CD4-positive, alpha-beta T cell treated with Interleukin-2 at 100 ng/mL for 4 hours (primary cell): ENCODE data around the gene CHID1.

Experiments used
- DNase-seq: peaks from one replicate; pipeline ENCODE4 v3.0.0-alpha.2; 2020; ENCODE audit warnings: low spot score

CHID1 gene

DNA sequence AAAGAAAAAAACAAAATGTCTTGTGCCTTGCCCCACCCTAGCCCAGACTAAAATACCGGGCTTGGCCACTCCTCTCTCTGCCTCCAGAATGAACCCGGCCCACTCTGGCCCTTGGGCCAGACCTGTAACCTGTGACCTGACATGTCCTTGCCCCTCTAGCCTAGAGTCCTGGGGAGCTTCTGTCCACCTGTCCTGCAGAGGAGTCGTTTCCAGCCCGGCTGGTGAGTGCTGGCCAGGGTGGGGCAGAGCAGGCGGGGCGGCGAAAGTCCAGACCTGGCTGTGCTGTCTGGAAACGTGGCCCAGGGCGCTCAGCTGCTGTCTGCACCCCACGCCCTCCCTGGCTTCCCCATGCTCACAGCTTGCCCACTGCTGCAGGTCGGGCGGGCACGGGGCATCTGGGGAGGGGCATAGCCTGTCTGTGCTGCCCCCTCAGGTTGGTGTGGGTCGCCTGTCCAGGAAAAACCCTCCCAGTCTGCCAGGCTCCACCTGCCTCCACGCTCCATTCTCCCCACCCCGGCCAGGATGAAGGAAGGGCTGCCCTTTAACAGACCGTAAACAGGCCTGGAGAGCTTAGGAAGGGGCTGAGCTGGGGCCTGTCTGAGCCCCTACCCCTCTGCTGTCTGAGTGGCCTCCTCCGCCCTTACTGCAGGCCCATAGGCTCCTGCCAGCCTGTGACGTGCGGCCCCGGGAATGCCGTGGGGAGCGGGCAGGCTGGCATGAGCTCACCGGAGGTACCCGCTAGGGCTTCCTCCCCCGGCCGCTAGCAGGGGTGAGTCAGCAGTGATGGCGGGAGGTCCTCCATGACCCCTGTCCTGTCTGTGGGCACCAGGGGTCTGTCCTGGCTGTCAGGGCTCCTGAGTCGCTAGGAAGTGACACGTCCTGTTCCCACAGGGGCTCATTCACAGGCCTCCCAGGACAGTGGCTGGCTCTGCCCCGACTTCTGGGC, 76.0 kb downstream of the CHID1 start:
- DNase-seq = no peak

DNA sequence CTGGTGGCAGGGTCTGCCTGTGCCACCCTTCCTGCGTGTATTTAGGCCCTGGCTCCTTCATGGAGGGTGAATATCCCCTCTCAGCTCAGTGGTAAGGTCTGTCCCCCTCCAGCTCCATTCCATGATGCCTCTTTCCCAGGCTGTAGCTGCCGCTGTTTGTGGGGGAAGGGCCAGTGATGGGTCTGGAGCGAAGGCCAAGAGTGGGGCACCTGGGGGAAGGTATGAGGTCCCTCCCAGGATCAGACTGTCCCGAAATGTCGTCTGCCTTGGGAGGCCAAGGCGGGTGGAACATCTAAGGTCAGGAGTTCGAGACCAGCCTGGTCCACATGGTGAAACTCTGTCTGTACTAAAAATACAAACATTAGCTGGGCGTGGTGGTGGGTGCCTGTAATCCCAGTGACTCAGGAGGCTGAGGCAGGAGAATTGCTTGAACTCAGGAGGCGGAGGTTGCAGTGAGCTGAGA, 76.7 kb downstream of the CHID1 start:
- DNase-seq = no peak

DNA sequence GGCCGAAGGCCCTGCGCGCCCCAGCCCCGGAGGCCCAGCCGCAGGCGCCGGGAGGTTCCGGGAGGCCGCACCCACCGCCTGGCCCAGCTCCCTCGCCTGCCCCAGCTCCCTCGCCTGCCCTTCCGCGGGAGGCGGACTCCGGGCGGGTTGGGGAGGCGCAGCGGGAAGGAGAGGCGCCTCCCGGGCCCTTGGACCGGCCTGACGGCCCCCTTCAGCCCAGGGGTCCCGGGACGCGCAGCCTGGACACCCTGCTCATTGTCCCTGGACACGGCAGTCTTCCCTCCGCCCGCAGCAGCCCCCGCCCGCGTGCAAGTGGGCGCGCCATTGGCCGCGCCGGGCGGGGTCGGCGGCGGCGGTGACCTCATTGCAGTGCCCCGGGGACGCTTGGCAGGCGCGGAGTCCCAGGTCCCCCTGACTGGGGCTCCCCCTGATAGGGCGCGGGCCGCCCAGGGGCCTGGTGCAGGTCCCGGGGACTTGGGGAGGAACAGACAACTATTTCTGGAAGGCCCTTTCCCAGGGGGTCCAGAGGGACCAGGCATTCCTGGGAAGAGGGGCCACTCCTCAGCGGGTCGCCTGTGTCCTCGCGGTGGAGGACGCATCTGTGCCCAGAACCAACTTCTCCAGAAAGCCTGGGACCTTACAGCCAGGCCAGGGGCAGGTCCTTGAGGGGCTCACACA, 77.4 kb downstream of the CHID1 start:
- DNase-seq = no peak

- peak; percentile 31 for DNase-seq
Observed at GRCh38 chr11:832529-833113, 78.0 kb downstream of the CHID1 start, which contains the start of gene CD151. Gene CD151, plus strand, starts transcription at chr11:832952. Its CDS starts 3,118 bp downstream, at chr11:836070.

DNA sequence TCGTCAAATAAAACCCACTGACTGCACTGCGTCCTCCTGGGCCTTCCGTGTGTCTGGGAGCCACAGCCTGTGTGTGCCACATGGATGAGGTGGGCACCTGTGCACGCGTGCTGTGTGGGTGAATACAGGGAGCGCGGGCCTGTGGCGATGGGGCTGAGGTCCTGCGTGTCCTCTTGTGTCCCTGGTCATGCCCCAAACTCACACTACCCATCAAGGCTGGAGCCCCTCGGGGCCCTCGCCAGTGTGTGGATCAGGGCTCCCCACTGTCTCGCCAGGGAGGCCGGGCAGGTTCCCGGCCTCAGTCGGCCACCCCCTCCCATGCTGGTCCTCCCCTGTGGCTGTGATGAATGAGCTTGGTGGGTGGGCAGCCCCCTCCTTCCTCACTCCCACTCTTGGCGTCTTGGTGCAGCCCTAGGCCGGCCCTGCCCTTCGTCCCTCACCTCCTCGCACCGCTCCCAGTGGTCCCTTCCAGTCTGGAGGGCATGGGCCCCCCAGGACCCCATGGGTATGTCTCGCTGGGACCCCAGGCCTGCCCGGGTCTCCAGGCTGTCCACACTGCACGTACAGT, 78.6 kb downstream of the CHID1 start:
- no peak for DNase-seq

- no peak for DNase-seq
Observed at GRCh38 chr11:831118-831864, 79.3 kb downstream of the CHID1 start.

GRCh38 chr11:830295-831117, 80.1 kb downstream of the CHID1 start:
- DNase-seq = peak; percentile 59

DNA sequence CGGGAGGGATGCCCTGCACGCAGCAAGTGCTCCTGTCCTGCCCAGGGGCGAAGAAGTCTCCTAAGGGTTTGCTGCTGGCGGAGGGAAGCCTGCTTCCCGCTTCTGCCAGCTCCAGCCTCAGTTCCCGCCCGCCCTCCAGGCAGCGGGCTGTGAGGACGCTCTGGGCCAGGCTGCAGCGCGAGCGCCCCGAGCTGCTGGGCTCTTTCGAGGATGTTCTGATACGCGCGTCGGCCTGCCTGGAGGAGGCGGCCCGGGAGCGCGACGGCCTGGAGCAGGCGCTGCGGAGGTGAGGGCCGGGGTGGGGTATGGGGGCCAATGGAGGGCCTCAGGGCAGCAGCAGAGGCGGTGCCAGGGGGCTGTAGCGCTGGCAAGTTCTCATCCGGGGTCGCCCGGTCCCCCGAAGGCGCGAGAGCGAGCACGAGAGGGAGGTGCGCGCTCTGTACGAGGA, 80.7 kb downstream of the CHID1 start:
- DNase-seq = no peak

GRCh38 chr11:829176-829846, 81.3 kb downstream of the CHID1 start:
- no peak for DNase-seq

GRCh38 chr11:828506-829175, 82.0 kb downstream of the CHID1 start:
- no peak for DNase-seq

- DNase-seq = no peak
Observed at GRCh38 chr11:827897-828192, 82.8 kb downstream of the CHID1 start, which contains the start of gene CRACR2B. Gene CRACR2B, plus strand, starts transcription at chr11:827919. Its CDS starts 689 bp downstream, at chr11:828608.

- DNase-seq = no peak
Observed at GRCh38 chr11:827146-827896, 83.3 kb downstream of the CHID1 start.

DNA sequence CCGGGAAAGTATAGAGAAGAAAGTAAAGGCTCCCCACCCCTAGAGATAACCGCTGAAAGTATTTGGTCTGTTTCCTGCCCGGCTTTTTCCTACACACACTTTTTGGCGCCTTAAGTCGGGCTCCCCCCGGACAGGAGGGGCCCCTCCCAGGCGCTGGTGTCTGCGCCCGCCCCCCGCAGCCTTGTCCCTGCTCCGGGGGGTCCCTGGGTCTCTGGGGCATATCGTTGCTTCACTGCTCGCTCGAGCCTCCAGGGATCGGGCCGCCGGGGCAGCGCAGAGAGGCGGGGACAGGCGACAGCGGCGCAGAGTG, 83.8 kb downstream of the CHID1 start:
- DNase-seq = no peak

GRCh38 chr11:826227-826621, 84.4 kb downstream of the CHID1 start:
- DNase-seq = no peak

DNA sequence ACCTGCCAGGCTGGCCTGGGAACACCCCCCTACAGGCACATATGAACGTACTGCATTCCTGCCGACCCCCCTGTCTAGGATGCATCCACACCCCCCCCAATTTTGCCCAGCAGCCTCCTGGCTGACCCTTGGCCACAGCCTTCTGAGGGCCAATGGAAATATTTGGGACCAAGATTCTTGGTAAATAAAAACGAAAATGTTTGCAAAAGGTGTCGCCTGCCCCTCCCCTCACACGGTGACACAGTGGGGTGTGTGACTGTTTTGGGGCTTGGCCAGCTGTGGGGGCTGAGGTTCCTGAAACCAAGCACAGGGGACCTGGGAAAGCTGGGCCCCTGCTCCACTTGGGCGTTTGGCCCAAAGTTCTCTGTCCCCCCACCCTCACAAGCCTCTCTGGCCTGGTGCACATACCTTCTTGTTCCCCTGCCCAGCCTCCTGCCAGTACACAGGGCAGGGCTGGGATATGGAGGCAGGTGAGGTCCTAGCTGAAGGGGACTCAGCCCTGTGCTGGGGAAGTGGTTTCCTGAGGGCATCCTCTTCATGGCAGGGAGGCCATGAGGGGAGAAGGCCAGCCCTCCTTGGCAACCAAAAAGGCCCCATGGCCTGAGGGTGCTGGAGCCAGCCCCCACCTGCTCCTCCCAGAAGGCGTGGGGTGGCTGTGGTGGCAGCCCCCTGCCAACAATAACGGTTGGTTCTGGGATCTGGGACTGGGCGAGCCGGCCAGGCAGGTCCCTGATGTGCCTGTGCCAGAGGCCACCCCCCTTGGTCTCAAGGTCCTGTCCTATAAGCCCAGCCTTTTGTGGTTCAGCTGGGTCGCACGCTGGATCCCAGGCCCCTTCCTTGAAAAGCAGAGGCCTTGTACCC, 85.0 kb downstream of the CHID1 start:
- no peak for DNase-seq

DNA sequence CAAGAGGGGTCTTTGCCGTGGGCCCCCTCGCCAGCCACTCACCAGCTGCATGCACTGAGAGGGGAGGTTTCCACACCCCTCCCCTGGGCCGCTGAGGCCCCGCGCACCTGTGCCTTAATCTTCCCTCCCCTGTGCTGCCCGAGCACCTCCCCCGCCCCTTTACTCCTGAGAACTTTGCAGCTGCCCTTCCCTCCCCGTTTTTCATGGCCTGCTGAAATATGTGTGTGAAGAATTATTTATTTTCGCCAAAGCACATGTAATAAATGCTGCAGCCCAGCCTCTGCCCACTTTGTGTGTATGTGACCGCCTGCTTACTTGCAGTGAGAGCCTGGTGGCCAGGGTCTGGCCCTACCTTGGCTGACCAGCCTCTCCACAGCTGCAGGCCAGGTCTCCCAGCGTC, 85.7 kb downstream of the CHID1 start:
- no peak for DNase-seq

- no peak for DNase-seq
Observed at GRCh38 chr11:824292-824880, 86.2 kb downstream of the CHID1 start.
